A673 (cell line): ENCODE data around the gene PAXX. TPM values are rescaled to one million over a fixed set of nuclear protein-coding genes. Genes with fewer than 3 reads are reported as not detected.
"Not testable (repeated sequence)": the region's sequence is repeated elsewhere in the genome, so short reads cannot be mapped to it uniquely, and the experiment has no call there.

Experiments used
- BruUV-seq: library from RNA; stranded (reverse); fragments of 400-500 nt; replicated peaks from 2 replicates; lab custom pipeline; 2021; lab: Mats Ljungman, UMichigan
- CTCF ChIA-PET: fragments of 300-600 bp; sonication (Branson Sonifier 250); formaldehyde crosslinking; loops from one replicate; lab custom pipeline; 2022; ENCODE audit warnings: antibody characterized with exemption; lab: Charles Lee
- POLR2A ChIA-PET: fragments of 300-600 bp; sonication (Branson Sonifier 250); formaldehyde crosslinking; loops from one replicate; lab custom pipeline; 2022; ENCODE audit warnings: antibody characterized with exemption; ENCODE audit not compliant: low non-redundant PET; lab: Charles Lee
- DNase-seq: peaks from one replicate; pipeline ENCODE4 v3.0.0-alpha.2; 2015; ENCODE audit warnings: low spot score
- H3K27ac ChIP-seq: fragments of 200-600 bp; sonication (generic); 2 replicates; pipeline ENCODE4 v1.5.1; 2016; ENCODE audit warnings: mixed run types, low read depth, mild to moderate bottlenecking, mixed read lengths, antibody characterized with exemption, low read length; ENCODE audit not compliant: poor library complexity, severe bottlenecking
- H3K27me3 ChIP-seq: fragments of 200-600 bp; sonication (generic); replicated peaks from 2 replicates; pipeline ENCODE4 v1.6.1; 2017; ENCODE audit warnings: mixed run types, low read depth, mild to moderate bottlenecking, mixed read lengths, antibody characterized with exemption, low read length; ENCODE audit not compliant: insufficient read depth, poor library complexity
- H3K36me3 ChIP-seq: fragments of 200-600 bp; sonication (generic); 2 replicates; pipeline ENCODE4 v1.6.1; 2016; ENCODE audit warnings: mixed run types, mild to moderate bottlenecking, mixed read lengths, antibody characterized with exemption, low read length; ENCODE audit not compliant: insufficient read depth, poor library complexity, severe bottlenecking
- H3K4me1 ChIP-seq: fragments of 200-600 bp; sonication (generic); 2 replicates; pipeline ENCODE4 v1.6.1; 2017; ENCODE audit warnings: mixed run types, mild to moderate bottlenecking, mixed read lengths, antibody characterized with exemption, low read length; ENCODE audit not compliant: insufficient read depth, poor library complexity, severe bottlenecking
- H3K4me3 ChIP-seq: fragments of 200-600 bp; sonication (generic); 2 replicates; pipeline ENCODE4 v1.5.1; 2016; ENCODE audit warnings: low read depth, mixed run types, mild to moderate bottlenecking, mixed read lengths, low read length; ENCODE audit not compliant: poor library complexity, severe bottlenecking
- H3K9me3 ChIP-seq: fragments of 200-600 bp; sonication (generic); 2 replicates; pipeline ENCODE4 v1.6.1; 2016; ENCODE audit warnings: mixed run types, low read depth, mild to moderate bottlenecking, mixed read lengths, antibody characterized with exemption, low read length; ENCODE audit not compliant: poor library complexity, severe bottlenecking
- EZH2 ChIP-seq: fragments of 200-600 bp; sonication (generic); IDR thresholded peaks from 2 replicates; pipeline ENCODE4 v1.6.1; 2017; ENCODE audit warnings: borderline replicate concordance, low read depth, mild to moderate bottlenecking, mixed read lengths, antibody characterized with exemption, low read length; ENCODE audit not compliant: poor library complexity, severe bottlenecking
- intact Hi-C: fragments of 100-400 bp; cut with micrococcal nuclease; formaldehyde crosslinking; loops from one replicate; pipeline ENCODE4 v1.10.0; 2022; ENCODE audit not compliant: unreplicated experiment
- total RNA-seq: library from RNA; stranded (reverse); gene quantifications from 2 replicates; pipeline ENCODE4 v1.2.3, GENCODE V29; 2021
- TF ChIP-seq, protein P1 (sequence below): fragments of 300-800, 200-600 bp; sonication (generic); conservative IDR thresholded peaks from 2 replicates; pipeline ENCODE4 v1.5.1; 2017; ENCODE audit warnings: low read depth, mild to moderate bottlenecking, antibody characterized with exemption, low read length, moderate library complexity, mixed read lengths

Gene PAXX
- total RNA-seq, 1 experiment from 2014 or later: 91.5 TPM

DNA sequence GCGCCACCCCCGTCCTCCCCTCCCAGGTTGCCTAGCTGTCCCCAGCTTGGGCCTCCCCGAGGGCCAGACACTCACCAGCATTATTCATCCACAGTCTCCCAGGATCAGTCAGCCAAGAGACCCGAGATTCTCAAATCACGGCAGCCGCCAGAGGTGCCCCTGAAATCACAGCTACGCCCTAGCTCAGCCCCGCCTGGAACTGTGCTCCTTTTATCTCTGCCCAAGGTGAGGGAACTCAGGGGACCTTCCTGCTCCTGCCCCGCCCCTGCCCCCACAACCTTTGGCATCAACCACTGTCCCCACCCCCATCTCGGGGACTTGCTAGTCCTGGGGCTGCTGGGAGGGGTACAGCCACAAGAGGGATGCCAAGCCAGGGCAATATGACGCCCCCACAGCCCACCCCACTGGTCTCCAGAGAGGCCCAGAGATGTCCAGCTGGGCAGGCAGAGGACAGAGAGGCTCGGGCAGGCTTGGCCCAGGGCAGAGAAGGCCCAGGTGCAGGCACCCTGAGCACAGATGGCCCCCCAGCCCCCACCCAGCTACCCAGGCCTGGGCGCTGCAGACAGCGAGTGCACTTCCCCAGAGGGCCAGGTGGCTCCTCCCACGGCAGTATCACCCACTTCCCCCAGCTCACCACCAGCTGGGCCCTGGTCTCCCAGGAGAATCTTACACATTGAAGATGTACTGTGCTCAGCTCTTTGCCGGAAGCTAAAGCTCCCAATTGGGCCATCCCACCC lies 39.9 kb downstream of the PAXX start, which contains the start of gene FUT7:
Gene FUT7, minus strand, starts transcription at position 185 of the 737 bp plus-strand sequence. Its CDS starts 97 bp downstream, at position 88.
- POLR2A ChIA-PET: no interaction called here
- H3K27ac ChIP-seq: no peak within 1 kb of the TSS

DNA sequence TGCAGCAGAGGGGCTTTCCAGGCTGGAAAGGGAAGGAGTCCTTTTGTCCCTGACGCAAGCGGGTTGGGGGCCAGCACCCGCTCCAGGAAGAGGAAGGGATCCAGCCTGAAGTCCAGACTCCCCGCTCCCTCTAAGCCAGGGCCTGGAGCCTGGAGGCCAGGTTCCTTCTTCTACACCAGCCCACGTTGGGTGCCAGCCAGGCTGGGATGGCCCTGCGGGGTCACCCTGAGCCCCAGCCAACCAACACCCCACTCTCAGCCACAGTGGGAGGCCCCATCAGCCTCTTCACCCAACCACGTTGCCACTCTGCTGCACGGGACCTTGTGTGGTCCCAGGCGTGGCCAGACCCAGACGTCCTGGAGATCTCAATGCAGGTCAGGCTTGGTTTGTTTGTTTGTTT lies 40.6 kb downstream of the PAXX start:
- intact Hi-C loops: no loop called here
- no TSS peak for BruUV-seq
- Histone ChIP-seq H3K36me3 (no peaks in the 10 kb centered on the region), H3K4me3 (no peak overlapping the region), H3K27ac (no peak overlapping the region), H3K4me1 (peaks cover 19% of the 10 kb centered on the region), H3K9me3 (no peaks in the 10 kb centered on the region), H3K27me3 (no peaks in the 10 kb centered on the region)
- no peak for DNase-seq
- TF ChIP-seq, protein P1, sequence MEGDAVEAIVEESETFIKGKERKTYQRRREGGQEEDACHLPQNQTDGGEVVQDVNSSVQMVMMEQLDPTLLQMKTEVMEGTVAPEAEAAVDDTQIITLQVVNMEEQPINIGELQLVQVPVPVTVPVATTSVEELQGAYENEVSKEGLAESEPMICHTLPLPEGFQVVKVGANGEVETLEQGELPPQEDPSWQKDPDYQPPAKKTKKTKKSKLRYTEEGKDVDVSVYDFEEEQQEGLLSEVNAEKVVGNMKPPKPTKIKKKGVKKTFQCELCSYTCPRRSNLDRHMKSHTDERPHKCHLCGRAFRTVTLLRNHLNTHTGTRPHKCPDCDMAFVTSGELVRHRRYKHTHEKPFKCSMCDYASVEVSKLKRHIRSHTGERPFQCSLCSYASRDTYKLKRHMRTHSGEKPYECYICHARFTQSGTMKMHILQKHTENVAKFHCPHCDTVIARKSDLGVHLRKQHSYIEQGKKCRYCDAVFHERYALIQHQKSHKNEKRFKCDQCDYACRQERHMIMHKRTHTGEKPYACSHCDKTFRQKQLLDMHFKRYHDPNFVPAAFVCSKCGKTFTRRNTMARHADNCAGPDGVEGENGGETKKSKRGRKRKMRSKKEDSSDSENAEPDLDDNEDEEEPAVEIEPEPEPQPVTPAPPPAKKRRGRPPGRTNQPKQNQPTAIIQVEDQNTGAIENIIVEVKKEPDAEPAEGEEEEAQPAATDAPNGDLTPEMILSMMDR: no peak
- TF ChIP-seq EZH2: no peak
- CTCF ChIA-PET: no interaction called here
- POLR2A ChIA-PET: no interaction called here

More for the DNA sequence above, 39.9 kb downstream of the PAXX start, which contains the start of gene FUT7:
- Histone ChIP-seq H3K27me3 (no peaks in the 10 kb centered on the region), H3K4me3 (no peak within 1 kb of the TSS), H3K9me3 (no peaks in the 10 kb centered on the region), H3K4me1 (peaks cover 19% of the 10 kb centered on the region), H3K36me3 (no peaks in the 10 kb centered on the region)
- BruUV-seq: no TSS peak
- TF ChIP-seq, protein P1: no peak
- no peak for TF ChIP-seq EZH2
- CTCF ChIA-PET: interaction anchor here (0.6 to 0.8 kb wide), 2 partner anchors 33 to 35 kb away, joined by 3 to 4 read pairs; no protein-coding TSS in a partner anchor
- no peak for DNase-seq
- intact Hi-C loops: no loop called here

DNA sequence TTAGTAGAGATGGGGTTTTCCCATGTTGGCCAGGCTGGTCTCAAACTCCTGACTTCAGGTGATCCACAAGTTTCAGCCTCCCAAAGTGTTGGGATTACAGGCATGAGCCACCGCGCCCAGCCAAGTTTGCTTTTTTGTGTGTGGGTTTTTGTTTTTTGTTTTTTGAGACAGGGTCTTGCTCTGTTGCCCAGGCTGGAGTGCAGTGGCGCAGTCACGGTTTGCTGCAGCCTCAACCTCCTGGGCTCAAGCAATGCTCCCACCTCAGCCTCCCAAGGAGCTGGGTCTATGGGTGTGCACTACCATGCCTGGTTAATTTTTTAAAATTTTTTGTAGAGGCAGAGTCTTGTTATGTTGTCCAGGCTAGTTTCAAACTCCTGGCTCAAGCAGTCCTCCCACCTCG lies 41.3 kb downstream of the PAXX start:
- POLR2A ChIA-PET, BruUV-seq, H3K4me3 ChIP-seq, H3K27me3 ChIP-seq, H3K36me3 ChIP-seq, H3K27ac ChIP-seq, H3K9me3 ChIP-seq, CTCF ChIA-PET, intact Hi-C loops, DNase-seq: not testable (repeated sequence)
- H3K4me1 ChIP-seq: peaks cover 17% of the 10 kb centered on the region
